ENCODE measurements around the gene PPM1G.
"Not testable (repeated sequence)": the region's sequence is repeated elsewhere in the genome, so short reads cannot be mapped to it uniquely, and the experiment has no call there.

PPM1G gene

GRCh38 chr2:27372937-27373336, 36.5 kb downstream of the PPM1G start:
- no peak for DNase-seq

GRCh38 chr2:27370816-27371620, 38.4 kb downstream of the PPM1G start:
- peak; percentile 12 for DNase-seq

GRCh38 chr2:27370026-27370815, 39.2 kb downstream of the PPM1G start, which contains the start of the genes EIF2B4 and SNX17:
EIF2B4 (minus strand) TSS chr2:27370338; CDS start chr2:27370314, 24 bp downstream.
SNX17 (plus strand) TSS chr2:27370616; CDS start chr2:27370744, 128 bp downstream.
- peak; percentile 99 for DNase-seq

- DNase-seq: no peak
These were observed 39.8 kb downstream of the PPM1G start for GRCh38 chr2:27369471-27370025.

DNA sequence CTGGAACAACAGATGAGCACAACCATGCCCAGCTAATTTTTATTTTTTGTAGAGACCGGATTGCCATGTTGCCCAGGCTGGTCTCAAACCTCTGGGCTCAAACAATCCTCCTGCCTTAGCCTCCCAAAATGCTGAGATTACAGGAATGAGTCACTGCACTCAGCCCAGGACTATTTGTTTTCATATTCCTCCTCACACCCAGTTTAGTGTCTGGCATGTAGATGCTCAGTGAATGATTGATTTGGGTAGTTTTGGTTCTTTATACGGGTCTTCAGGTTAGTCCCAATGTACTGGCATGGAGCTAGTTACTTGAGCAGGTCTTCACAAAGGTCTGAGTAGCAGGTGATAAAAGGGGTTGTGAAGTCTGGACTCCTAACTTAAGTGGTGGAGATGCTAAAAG, 45.5 kb downstream of the PPM1G start:
- DNase-seq: no peak

- DNase-seq: no peak
These were observed 46.5 kb downstream of the PPM1G start for GRCh38 chr2:27362678-27363420.

- DNase-seq: peak; percentile 94
These were observed 52.8 kb downstream of the PPM1G start, which contains the start of gene GTF3C2 for GRCh38 chr2:27356382-27357181. GTF3C2 (minus strand) TSS chr2:27356764; CDS start chr2:27343554, 13,210 bp downstream.

- DNase-seq: no peak
These were observed 53.4 kb downstream of the PPM1G start for GRCh38 chr2:27356056-27356381.

DNA sequence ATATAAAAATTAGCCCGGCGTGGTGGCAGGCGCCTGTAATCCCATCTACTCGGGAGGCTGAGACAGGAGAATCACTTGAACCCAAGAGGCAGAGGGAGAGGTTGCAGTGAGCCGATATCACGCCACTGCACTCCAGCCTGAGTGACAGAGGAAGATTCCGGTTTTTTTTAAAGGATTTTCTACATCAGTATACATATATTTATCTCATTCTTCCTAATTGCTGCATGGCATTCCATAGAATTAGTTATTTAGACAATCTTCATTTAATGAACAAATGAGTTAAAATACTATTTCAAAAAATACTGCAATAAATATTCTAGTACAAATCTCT, 54.8 kb downstream of the PPM1G start:
- no peak for DNase-seq

DNA sequence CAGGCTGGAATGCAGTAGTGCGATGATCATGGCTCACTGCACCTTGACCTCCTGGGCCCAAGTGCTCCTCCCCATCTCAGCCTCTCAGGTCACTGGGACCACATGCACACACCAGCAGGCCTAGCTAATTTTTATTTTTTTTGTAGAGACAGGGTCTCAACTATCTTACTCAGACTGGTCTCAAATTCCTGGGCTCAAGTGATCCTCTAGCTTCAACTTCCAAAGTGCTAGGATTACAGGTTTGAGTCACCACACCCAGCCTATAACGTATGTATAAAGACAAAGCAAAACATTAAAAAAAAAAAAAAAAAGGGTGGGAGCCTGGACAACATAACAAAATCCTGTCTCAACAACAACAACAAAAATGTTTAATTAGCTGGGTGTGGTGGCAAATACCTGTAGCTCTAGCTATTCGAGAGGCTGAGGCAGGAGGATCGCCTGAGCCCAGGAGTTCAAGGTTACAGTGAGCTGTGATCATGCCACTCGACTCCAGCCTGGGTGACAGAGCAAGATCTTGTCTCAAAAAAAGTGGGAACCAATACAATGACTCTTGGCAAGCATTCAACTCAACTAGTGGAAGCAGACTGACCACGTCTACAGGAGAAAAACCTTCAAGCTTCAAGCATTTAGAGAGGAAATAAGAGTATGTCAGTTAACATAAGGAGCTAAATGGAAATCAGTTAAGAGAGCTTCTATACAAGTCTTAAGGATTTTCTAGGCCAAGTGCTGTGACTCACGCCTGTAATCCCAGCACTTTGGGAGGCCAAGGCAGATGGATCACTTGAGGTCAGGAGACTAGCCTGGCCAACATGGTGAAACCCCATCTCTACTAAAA, 55.4 kb downstream of the PPM1G start:
- DNase-seq: no peak

GRCh38 chr2:27353386-27353761, 56.0 kb downstream of the PPM1G start:
- DNase-seq: not testable (repeated sequence)

GRCh38 chr2:27351802-27352598, 57.4 kb downstream of the PPM1G start:
- no peak for DNase-seq

GRCh38 chr2:27350106-27350693, 59.2 kb downstream of the PPM1G start:
- DNase-seq: no peak

DNA sequence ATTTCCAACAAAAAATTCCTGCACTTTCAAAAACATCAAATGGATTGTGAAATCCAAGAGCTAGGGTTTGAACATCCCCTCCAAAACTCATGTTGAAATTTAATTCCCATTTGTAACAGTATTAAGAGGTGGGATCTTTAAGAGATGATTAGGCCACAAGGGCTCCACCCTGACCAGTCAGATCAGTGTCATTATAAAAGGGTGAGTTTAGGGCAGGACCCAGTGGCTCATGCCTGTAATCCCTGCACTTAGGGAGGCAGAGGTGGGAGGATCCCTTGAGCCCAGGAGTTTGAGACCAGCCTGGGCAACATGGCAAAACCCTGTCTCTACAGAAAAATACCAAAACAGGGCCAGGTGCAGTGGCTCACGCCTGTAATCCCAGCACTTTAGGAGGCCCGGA, 61.8 kb downstream of the PPM1G start:
- DNase-seq: no peak

- no peak for DNase-seq
These were observed 73.2 kb downstream of the PPM1G start for GRCh38 chr2:27336173-27336572.

DNA sequence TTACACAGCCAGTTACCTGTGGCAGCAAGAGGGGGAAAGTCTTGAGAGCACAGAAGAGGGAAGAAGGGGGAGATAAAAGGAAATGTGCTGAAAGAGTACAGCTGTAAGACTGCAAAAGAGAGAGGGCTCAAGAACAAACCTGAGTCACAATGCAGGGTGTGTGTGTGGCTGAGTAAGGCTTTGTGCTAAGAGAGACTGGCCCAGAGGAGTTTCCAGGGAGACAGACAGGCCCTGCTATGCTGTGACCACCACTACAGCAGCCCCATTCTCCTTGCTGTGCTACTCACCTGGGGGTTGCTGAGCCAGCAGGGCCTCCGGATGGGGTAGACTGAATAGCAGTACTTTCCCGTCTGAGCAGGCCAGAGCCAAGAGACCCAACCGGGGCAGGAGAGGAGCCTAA, 74.1 kb downstream of the PPM1G start:
- no peak for DNase-seq

All from stimulated activated CD4-positive, alpha-beta T cell treated with anti-CD3 and anti-CD28 coated beads, Interleukin-1b, Interleukin-23, amount 100 ng/mL, for 48 hours (primary cell).